IMR-90 (cell line): ENCODE measurements around the gene WNT7A.

Source experiments
- BHLHE40 ChIP-seq: fragments of 150-350 bp; IDR thresholded peaks from 2 replicates; pipeline ENCODE4 v1.6.1; 2016; ENCODE audit warnings: mild to moderate bottlenecking, low read depth, low read length
- CTCF ChIP-seq: conservative IDR thresholded peaks from 2 replicates; pipeline ENCODE4 v1.5.1; 2012; ENCODE audit warnings: mild to moderate bottlenecking, low read depth, low read length, improper control_type of control experiment
- RAD21 ChIP-seq: IDR thresholded peaks from 2 replicates; pipeline ENCODE4 v1.6.1; 2012; ENCODE audit warnings: low read length, improper control_type of control experiment
- RFX5 ChIP-seq: IDR thresholded peaks from 2 replicates; pipeline ENCODE4 v1.8.0; 2012; ENCODE audit warnings: low read depth, mild to moderate bottlenecking, low read length, moderate library complexity
- USF2 ChIP-seq: fragments of 150-350 bp; IDR thresholded peaks from 2 replicates; pipeline ENCODE4 v1.6.1; 2017; ENCODE audit warnings: mild to moderate bottlenecking, antibody characterized with exemption, low read length, low read depth

- TF ChIP-seq RFX5 (no peak), CTCF (no peak), USF2 (no peak), RAD21 (no peak), BHLHE40 (no peak)
Observed at GRCh38 chr3:13786811-13787210, 93.1 kb downstream of the WNT7A start.
